Mesodermal cell (in vitro differentiated cells): Measurements from ENCODE around the gene TBX21.

Source experiments
- H3K27ac ChIP-seq: 2 replicates; pipeline ENCODE4 v1.7.0; 2013; ENCODE audit warnings: mild to moderate bottlenecking, low read depth, low read length, moderate library complexity; ENCODE audit not compliant: severe bottlenecking
- H3K36me3 ChIP-seq: 2 replicates; pipeline ENCODE4 v1.7.1; 2013; ENCODE audit warnings: mild to moderate bottlenecking, low read length, moderate library complexity; ENCODE audit not compliant: control insufficient read depth, insufficient read depth
- H3K4me1 ChIP-seq: one replicate; pipeline ENCODE4 v1.7.1; 2013; ENCODE audit warnings: mild to moderate bottlenecking, low read length; ENCODE audit not compliant: insufficient read depth, control insufficient read depth, poor library complexity, severe bottlenecking
- H3K4me3 ChIP-seq: 2 replicates; pipeline ENCODE4 v1.7.0; 2013; ENCODE audit warnings: low read length, control low read depth, mild to moderate bottlenecking; ENCODE audit not compliant: insufficient read depth, poor library complexity, severe bottlenecking; ENCODE audit errors: extremely low read depth
- H3K9me3 ChIP-seq: 2 replicates; pipeline ENCODE4 v1.7.1; 2013; ENCODE audit warnings: mild to moderate bottlenecking, low read length, moderate library complexity; ENCODE audit not compliant: control insufficient read depth
- WGBS, 2 experiments: methylation state at CpG; one replicate each; pipeline ENCODE4 v1.1.5; 2013; ENCODE audit warnings: missing lambda C conversion rate in 2 of 2; ENCODE audit not compliant: insufficient coverage in 2 of 2; 5-methylcytosine and 5-hydroxymethylcytosine counted together

TBX21 gene

GRCh38 chr17:47692895-47693730 lies 39.9 kb upstream of the TBX21 start:
- WGBS, 2 experiments, result 23 to 31% methylated on average over 6 to 7 of the region's 10 CpGs

DNA sequence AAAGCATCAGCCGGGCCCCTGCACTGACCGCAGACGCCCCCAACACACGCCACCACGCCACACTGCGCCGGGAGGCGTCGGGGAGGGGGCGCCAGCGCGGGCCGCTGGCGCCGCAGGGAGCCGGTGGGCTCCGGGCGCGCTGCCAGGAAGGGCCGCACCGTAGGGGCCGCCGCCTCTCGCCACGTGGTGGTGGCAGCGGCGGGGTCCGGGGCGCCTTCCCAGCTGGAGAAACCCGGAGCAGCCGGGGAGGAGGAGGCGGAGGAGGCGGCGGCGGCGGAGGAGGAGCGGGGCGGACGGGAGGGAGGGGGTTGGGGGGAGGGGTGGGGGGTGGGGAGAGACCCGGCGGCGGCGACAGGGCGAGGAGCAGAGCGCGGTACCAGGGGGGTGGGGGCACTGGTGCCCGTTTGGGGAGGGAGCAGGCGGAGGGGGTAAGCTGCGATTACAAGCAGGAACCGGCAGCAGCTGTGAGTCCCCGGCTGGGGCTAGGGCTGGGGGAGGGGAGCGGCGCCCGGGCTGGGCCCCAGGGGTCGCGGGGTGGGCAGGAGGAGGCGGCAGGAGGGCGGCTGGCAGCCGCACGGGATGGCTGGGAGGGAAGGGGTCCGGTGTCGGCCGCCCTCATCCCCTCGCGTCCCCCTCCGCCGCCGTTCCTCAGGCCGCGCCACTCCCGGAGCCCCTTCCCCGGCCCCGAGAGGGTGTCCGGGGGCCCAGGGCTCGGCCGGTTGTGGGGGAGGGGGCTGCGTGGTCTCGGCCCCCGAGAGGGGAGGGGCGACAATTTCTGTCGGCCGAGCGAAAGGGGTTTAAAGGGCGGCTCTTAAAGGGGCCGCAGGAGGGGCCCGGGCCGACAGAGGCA lies 39.1 kb upstream of the TBX21 start, which contains the start of gene TBKBP1:
TSS of gene TBKBP1 (plus strand) at position 431 of the 850 bp plus-strand sequence. CDS start 1,952 bp downstream, outside the sequence.
- Histone ChIP-seq H3K36me3 (peaks cover 14% of the 10 kb centered on the region), H3K9me3 (no peaks in the 10 kb centered on the region), H3K4me1 (peaks cover 9% of the 10 kb centered on the region), H3K4me3 (peak within 1 kb of the TSS; percentile 63), H3K27ac (peak within 1 kb of the TSS; percentile 76)
- WGBS, 2 experiments, result 0 to 1% methylated on average over 38 to 43 of the region's 87 CpGs

More at GRCh38 chr17:47692895-47693730, 39.9 kb upstream of the TBX21 start:
- Histone ChIP-seq H3K4me3 (peak overlapping the region; percentile 63), H3K27ac (peak overlapping the region; percentile 66), H3K9me3 (no peaks in the 10 kb centered on the region), H3K36me3 (peaks cover 13% of the 10 kb centered on the region), H3K4me1 (peaks cover 9% of the 10 kb centered on the region)

DNA sequence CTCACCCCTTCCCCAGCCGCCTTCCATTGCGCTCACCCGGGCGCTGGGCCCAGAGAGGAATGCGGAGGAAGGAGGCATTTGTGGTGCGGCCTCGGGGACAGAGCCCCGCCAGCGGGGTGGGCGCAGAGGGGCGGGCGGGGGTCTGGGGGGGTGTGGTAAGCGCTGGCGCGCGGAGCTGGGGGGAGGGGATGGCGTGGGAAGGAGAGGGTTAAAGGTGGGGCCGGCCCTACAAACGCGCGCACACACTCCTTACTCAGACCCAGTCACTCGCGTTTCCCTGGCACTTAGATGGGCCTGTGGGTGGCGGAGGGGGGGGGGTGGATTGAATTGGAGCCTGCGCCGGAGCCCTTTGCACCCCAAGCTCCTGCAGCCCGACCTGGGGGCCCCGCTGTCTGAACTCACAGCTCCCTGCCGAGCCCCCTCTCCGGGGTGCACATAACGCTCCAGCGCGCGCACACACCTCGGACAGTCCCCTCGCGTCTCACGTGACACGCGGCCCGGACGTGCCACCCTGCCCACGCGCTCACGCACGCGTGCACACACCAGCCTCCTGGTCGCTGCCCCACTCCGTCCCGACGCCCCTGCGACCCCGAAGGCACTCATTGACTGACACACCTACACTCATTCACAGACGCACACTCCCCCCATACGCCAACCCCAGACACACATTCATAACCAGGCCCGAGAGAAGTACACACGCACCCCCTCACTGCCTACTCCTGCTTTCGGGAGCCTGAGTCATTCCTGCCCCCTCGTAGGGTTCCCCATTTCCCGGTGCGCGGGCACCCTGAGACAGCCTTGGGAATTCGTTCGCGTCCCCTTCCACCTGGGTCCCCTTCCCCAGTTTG lies 38.2 kb upstream of the TBX21 start:
- 0% methylated on average over 40 to 41 of the region's 65 CpGs for WGBS, 2 experiments
- Histone ChIP-seq H3K9me3 (no peaks in the 10 kb centered on the region), H3K4me3 (peak overlapping the region; percentile 63), H3K36me3 (peaks cover 22% of the 10 kb centered on the region), H3K27ac (peak overlapping the region; percentile 76), H3K4me1 (peaks cover 9% of the 10 kb centered on the region)

GRCh38 chr17:47695429-47696376 lies 37.3 kb upstream of the TBX21 start:
- WGBS, 2 experiments, result 43 to 44% methylated on average over 36 to 42 of the region's 47 CpGs

GRCh38 chr17:47696717-47697642 lies 36.1 kb upstream of the TBX21 start:
- no peaks in the 10 kb centered on the region for H3K9me3 ChIP-seq
- WGBS, 2 experiments, result 92% methylated on average over 8 to 9 of the region's 11 CpGs
- H3K4me1 ChIP-seq, result peaks cover 10% of the 10 kb centered on the region
- no peak overlapping the region for H3K27ac ChIP-seq
- H3K4me3 ChIP-seq, result no peak overlapping the region
- H3K36me3 ChIP-seq, result peaks cover 34% of the 10 kb centered on the region

More at GRCh38 chr17:47695429-47696376, 37.3 kb upstream of the TBX21 start:
- Histone ChIP-seq H3K9me3 (no peaks in the 10 kb centered on the region), H3K36me3 (peaks cover 27% of the 10 kb centered on the region), H3K4me1 (peaks cover 9% of the 10 kb centered on the region), H3K4me3 (peak overlapping the region; percentile 63), H3K27ac (peak overlapping the region; percentile 76)

- Histone ChIP-seq H3K9me3 (no peaks in the 10 kb centered on the region), H3K36me3 (peaks cover 38% of the 10 kb centered on the region), H3K4me3 (no peak overlapping the region), H3K27ac (no peak overlapping the region), H3K4me1 (peaks cover 6% of the 10 kb centered on the region)
- 80 to 98% methylated on average over 1 to 6 of the region's 9 CpGs for WGBS, 2 experiments
Observed at GRCh38 chr17:47697906-47698711, 34.9 kb upstream of the TBX21 start.

- Histone ChIP-seq H3K4me3 (no peak overlapping the region), H3K27ac (no peak overlapping the region), H3K4me1 (peaks cover 3% of the 10 kb centered on the region), H3K9me3 (no peaks in the 10 kb centered on the region), H3K36me3 (peaks cover 43% of the 10 kb centered on the region)
- 67 to 68% methylated on average over 18 to 25 of the region's 25 CpGs for WGBS, 2 experiments
Observed at GRCh38 chr17:47698749-47699535, 34.1 kb upstream of the TBX21 start.

DNA sequence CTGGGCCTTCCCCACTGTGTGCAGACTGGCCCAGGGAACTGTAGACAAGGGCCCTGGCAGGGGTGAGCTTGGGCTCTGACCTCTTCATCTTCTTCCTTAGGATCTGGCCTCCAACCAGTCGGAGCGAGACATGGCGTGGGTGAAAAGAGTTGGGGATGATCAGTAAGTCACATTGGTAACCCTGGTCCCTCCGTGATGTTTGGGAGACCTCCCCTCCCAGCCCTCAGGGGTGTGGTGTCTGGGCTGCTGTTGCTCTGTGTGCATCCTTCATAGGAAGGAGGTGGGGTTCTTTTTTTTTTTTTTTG lies 33.5 kb upstream of the TBX21 start:
- no peaks in the 10 kb centered on the region for H3K9me3 ChIP-seq
- peaks cover 3% of the 10 kb centered on the region for H3K4me1 ChIP-seq
- WGBS, 2 experiments, result 100% methylated on average over 2 of the region's 4 CpGs; no CpG with 5 or more reads in 1 of the 2 experiments
- H3K4me3 ChIP-seq, result no peak overlapping the region
- H3K27ac ChIP-seq, result no peak overlapping the region
- H3K36me3 ChIP-seq, result peaks cover 43% of the 10 kb centered on the region
